ENCODE measurements around the gene PTOV1.

GRCh38 chr19:49843265-49843664 lies 7.7 kb upstream of the PTOV1 start:
- TF ChIP-seq CTCF (IDR thresholded peaks at IDR 0.05; ENCODE audit: low read depth, low read length, poor library complexity, severe bottlenecking) (no peak), EZH2phosphoT487 (IDR thresholded peaks at IDR 0.05; ENCODE audit: borderline replicate concordance, low read length) (no peak)

Data from DOHH2 (cell line).